PC-9 (cell line): ENCODE results near the gene GPSM1. TPM values are rescaled to one million over a fixed set of nuclear protein-coding genes. Genes with fewer than 3 reads are reported as not detected.

Source experiments
- BruUV-seq: library from RNA; stranded (reverse); fragments of 400-500 nt; replicated peaks from 2 replicates; lab custom pipeline; 2021; lab: Mats Ljungman, UMichigan
- CTCF ChIA-PET: fragments of 300-600 bp; sonication (Branson Sonifier 250); formaldehyde crosslinking; loops from one replicate; lab custom pipeline; 2022; ENCODE audit warnings: antibody characterized with exemption; lab: Charles Lee
- POLR2A ChIA-PET: fragments of 300-600 bp; sonication (Branson Sonifier 250); formaldehyde crosslinking; loops from one replicate; lab custom pipeline; 2022; ENCODE audit warnings: antibody characterized with exemption; ENCODE audit not compliant: unreplicated experiment; lab: Charles Lee
- DNase-seq, 2 experiments: peaks; one replicate each; pipeline versions ENCODE4 v3.0.0 to v3.0.0-alpha.2; 2015 to 2022; ENCODE audit warnings: mixed read lengths in 1 of 2
- H2AFZ ChIP-seq: fragments of 200-600 bp; sonication (generic); 2 replicates; pipeline ENCODE4 v1.8.1; 2017; ENCODE audit warnings: antibody characterized with exemption
- H3F3A ChIP-seq: fragments of 200-600 bp; sonication (generic); 2 replicates; pipeline ENCODE4 v1.8.1; 2017; ENCODE audit warnings: antibody characterized with exemption, mild to moderate bottlenecking, low read depth; ENCODE audit not compliant: insufficient read depth
- H3K27ac ChIP-seq: fragments of 200-600 bp; sonication (generic); 2 replicates; pipeline ENCODE4 v1.6.1; 2016; ENCODE audit warnings: mixed run types
- H3K27me3 ChIP-seq: fragments of 200-600 bp; sonication (generic); 2 replicates; pipeline ENCODE4 v1.6.1; 2016; ENCODE audit warnings: low read depth, mixed run types; ENCODE audit not compliant: insufficient read depth
- H3K36me3 ChIP-seq: fragments of 200-600 bp; sonication (generic); 2 replicates; pipeline ENCODE4 v1.6.1; 2016; ENCODE audit warnings: low read depth, mixed run types
- H3K4me1 ChIP-seq: fragments of 200-600 bp; sonication (generic); replicated peaks from 2 replicates; pipeline ENCODE4 v1.6.1; 2016; ENCODE audit warnings: mixed run types; ENCODE audit not compliant: insufficient read depth
- H3K4me2 ChIP-seq: fragments of 200-600 bp; sonication (generic); 2 replicates; pipeline ENCODE4 v1.6.1; 2017; ENCODE audit warnings: mixed run types
- H3K4me3 ChIP-seq: fragments of 200-600 bp; sonication (generic); 2 replicates; pipeline ENCODE4 v1.6.1; 2016; ENCODE audit warnings: mixed run types
- H3K79me2 ChIP-seq: fragments of 200-600 bp; sonication (generic); 2 replicates; pipeline ENCODE4 v1.6.1; 2017; ENCODE audit warnings: low read depth, mixed run types
- H3K9me2 ChIP-seq: fragments of 200-600 bp; sonication (generic); 2 replicates; pipeline ENCODE4 v1.8.1; 2017; ENCODE audit warnings: mild to moderate bottlenecking; ENCODE audit not compliant: insufficient read depth
- H3K9me3 ChIP-seq: fragments of 200-600 bp; sonication (generic); 2 replicates; pipeline ENCODE4 v1.8.1; 2016; ENCODE audit warnings: low read depth; ENCODE audit not compliant: insufficient read depth
- H4K20me1 ChIP-seq: fragments of 200-600 bp; sonication (generic); 2 replicates; pipeline ENCODE4 v1.8.1; 2017; ENCODE audit not compliant: insufficient read depth
- CTCF ChIP-seq: fragments of 200-600 bp; sonication (generic); conservative IDR thresholded peaks from 2 replicates; pipeline ENCODE4 v1.6.1; 2017; ENCODE audit warnings: mixed run types, antibody characterized with exemption, mild to moderate bottlenecking, moderate library complexity
- EZH2 ChIP-seq: fragments of 200-600 bp; sonication (generic); IDR thresholded peaks from 2 replicates; pipeline ENCODE4 v1.8.0; 2017; ENCODE audit warnings: antibody characterized with exemption, low read depth
- intact Hi-C: fragments of 100-400 bp; cut with micrococcal nuclease; formaldehyde crosslinking; loops from one replicate; pipeline ENCODE4 v1.10.0; 2022; ENCODE audit not compliant: unreplicated experiment
- total RNA-seq: library from RNA; stranded (reverse); gene quantifications from 2 replicates; pipeline ENCODE4 v1.2.3, GENCODE V29; 2021

GPSM1 gene
- total RNA-seq, 1 experiment from 2014 or later = 5.5 TPM

GRCh38 chr9:136285501-136286358 lies 41.6 kb upstream of the GPSM1 start:
- Histone ChIP-seq H3F3A (no peaks in the 10 kb centered on the region; the same call in 1 of the 2 replicates), H3K9me2 (no peaks in the 10 kb centered on the region), H3K79me2 (no peaks in the 10 kb centered on the region), H3K4me1 (no peaks in the 10 kb centered on the region), H3K9me3 (no peaks in the 10 kb centered on the region), H3K27me3 (peaks cover 41% of the 10 kb centered on the region), H3K27ac (no peak overlapping the region), H4K20me1 (no peaks in the 10 kb centered on the region), H2AFZ (no peak overlapping the region), H3K36me3 (no peaks in the 10 kb centered on the region), H3K4me3 (no peak overlapping the region), H3K4me2 (no peak overlapping the region)
- no peak for TF ChIP-seq CTCF
- no peak for TF ChIP-seq EZH2
- no peak for DNase-seq
- BruUV-seq = no TSS peak
- intact Hi-C loops = loop anchor here (10.0 kb wide), 1 partner anchor 321 kb away; the partner anchor contains the start of gene UBAC1
- ChIA-PET CTCF (interaction anchor here (0.6 kb wide), 1 partner anchor 36 kb away, joined by 6 read pairs; no protein-coding TSS in a partner anchor), POLR2A (no interaction called here)

GRCh38 chr9:136286359-136286986 lies 40.9 kb upstream of the GPSM1 start:
- no peak for DNase-seq
- H3K4me1 ChIP-seq = no peaks in the 10 kb centered on the region
- H2AFZ ChIP-seq = no peak overlapping the region
- H3K4me3 ChIP-seq = no peak overlapping the region
- TF ChIP-seq CTCF (no peak), EZH2 (no peak)
- intact Hi-C loops = loop anchor here (10.0 kb wide), 1 partner anchor 322 kb away; the partner anchor contains the start of gene UBAC1
- no peaks in the 10 kb centered on the region for H3K79me2 ChIP-seq
- H3K4me2 ChIP-seq = no peak overlapping the region
- H3K9me2 ChIP-seq = no peaks in the 10 kb centered on the region
- no peaks in the 10 kb centered on the region for H3K36me3 ChIP-seq
- no peak overlapping the region for H3K27ac ChIP-seq
- peaks cover 36% of the 10 kb centered on the region for H3K27me3 ChIP-seq
- POLR2A ChIA-PET = interaction anchor here (0.7 kb wide), 1 partner anchor 18 kb away, joined by 3 read pairs; no protein-coding TSS in a partner anchor
- H3K9me3 ChIP-seq = no peaks in the 10 kb centered on the region
- H3F3A ChIP-seq = no peaks in the 10 kb centered on the region; the same call in 1 of the 2 replicates
- CTCF ChIA-PET = interaction anchor here (0.6 kb wide), 1 partner anchor 35 kb away, joined by 6 read pairs; no protein-coding TSS in a partner anchor
- no peaks in the 10 kb centered on the region for H4K20me1 ChIP-seq
- BruUV-seq = no TSS peak

GRCh38 chr9:136286987-136287379 lies 40.4 kb upstream of the GPSM1 start:
- ChIA-PET CTCF (interaction anchor here (0.6 kb wide), 1 partner anchor 995 kb away, joined by 3 read pairs; no protein-coding TSS in a partner anchor), POLR2A (interaction anchor here (0.7 kb wide), 1 partner anchor 18 kb away, joined by 3 read pairs; no protein-coding TSS in a partner anchor)
- H3K36me3 ChIP-seq = no peaks in the 10 kb centered on the region
- no peaks in the 10 kb centered on the region for H4K20me1 ChIP-seq
- intact Hi-C loops = loop anchor here (10.0 kb wide), 1 partner anchor 322 kb away; the partner anchor contains the start of gene UBAC1
- H3F3A ChIP-seq = no peaks in the 10 kb centered on the region; the same call in 1 of the 2 replicates
- no peaks in the 10 kb centered on the region for H3K9me2 ChIP-seq
- H3K79me2 ChIP-seq = no peaks in the 10 kb centered on the region
- H3K4me1 ChIP-seq = no peaks in the 10 kb centered on the region
- no peak for DNase-seq
- no peak overlapping the region for H2AFZ ChIP-seq
- no peak overlapping the region for H3K27ac ChIP-seq
- no peak overlapping the region for H3K4me3 ChIP-seq
- no peak for TF ChIP-seq EZH2
- no peak for TF ChIP-seq CTCF
- H3K9me3 ChIP-seq = no peaks in the 10 kb centered on the region
- H3K27me3 ChIP-seq = peaks cover 36% of the 10 kb centered on the region
- H3K4me2 ChIP-seq = no peak overlapping the region
- no TSS peak for BruUV-seq
